GM12801 (cell line): ENCODE measurements around the gene BCAN.

ENCODE experiments used
- TF ChIP-seq, protein P1 (sequence below): IDR thresholded peaks from one replicate; pipeline ENCODE4 v1.5.1; 2011; ENCODE audit warnings: control low read depth; ENCODE audit not compliant: insufficient read length; ENCODE audit errors: extremely low read depth

Gene BCAN

DNA sequence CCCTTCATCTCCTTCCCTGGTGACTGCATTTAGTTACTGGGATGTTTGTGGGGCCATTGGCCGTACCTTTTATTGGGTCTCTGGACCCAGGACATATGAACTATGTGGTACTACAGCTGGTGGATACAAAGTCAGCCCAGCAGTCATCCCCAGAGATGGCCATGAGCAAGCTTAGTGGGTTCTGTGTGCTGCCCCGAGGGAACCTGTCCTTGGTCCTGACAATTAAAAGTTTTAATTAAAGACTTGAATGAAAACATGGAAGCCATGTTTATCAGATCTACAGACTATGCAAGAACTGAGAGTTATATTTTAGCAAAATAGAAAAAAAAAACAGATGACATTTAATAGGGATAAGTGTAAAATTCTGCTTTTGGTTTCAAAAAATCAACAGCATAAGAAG is 38.1 kb downstream of the BCAN start:
- TF ChIP-seq, protein P1, sequence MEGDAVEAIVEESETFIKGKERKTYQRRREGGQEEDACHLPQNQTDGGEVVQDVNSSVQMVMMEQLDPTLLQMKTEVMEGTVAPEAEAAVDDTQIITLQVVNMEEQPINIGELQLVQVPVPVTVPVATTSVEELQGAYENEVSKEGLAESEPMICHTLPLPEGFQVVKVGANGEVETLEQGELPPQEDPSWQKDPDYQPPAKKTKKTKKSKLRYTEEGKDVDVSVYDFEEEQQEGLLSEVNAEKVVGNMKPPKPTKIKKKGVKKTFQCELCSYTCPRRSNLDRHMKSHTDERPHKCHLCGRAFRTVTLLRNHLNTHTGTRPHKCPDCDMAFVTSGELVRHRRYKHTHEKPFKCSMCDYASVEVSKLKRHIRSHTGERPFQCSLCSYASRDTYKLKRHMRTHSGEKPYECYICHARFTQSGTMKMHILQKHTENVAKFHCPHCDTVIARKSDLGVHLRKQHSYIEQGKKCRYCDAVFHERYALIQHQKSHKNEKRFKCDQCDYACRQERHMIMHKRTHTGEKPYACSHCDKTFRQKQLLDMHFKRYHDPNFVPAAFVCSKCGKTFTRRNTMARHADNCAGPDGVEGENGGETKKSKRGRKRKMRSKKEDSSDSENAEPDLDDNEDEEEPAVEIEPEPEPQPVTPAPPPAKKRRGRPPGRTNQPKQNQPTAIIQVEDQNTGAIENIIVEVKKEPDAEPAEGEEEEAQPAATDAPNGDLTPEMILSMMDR = no peak

DNA sequence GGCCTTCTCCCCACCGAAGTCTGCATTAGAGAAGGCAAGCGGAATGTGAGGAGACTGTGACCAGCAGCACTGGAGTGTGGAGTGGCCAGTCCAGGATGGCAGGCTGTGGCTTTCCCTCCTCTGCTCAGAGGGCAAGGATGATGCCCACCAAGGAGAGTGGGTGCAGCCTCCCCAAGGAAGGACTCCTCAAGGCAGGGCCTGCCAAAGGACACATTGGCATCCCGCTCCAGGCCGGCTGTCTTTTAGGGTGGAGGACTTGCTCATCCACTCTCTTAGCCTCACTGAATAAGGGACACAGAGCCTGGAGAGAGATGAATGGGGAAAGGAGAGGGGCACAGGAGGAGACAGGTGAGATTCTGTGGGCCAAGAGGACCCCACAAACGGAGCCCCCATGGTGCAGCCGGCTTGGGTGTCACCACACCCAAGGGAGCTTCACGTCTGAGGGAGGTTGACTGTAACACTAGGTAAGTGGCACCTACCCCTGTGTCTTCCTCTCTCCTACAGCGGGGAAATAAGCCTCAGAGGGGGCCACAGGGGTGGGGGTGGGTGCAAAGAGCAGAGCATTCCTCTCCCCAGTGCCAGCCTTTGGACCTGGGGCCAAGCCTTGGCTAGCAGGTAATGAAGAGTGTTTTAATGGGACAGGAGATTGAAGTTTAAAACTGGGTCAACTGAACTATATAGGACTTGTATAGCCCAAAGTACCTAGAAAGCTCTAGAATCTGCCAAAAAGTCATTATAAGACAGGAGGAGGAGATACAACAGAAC is 39.5 kb downstream of the BCAN start:
- TF ChIP-seq, protein P1 = no peak

DNA sequence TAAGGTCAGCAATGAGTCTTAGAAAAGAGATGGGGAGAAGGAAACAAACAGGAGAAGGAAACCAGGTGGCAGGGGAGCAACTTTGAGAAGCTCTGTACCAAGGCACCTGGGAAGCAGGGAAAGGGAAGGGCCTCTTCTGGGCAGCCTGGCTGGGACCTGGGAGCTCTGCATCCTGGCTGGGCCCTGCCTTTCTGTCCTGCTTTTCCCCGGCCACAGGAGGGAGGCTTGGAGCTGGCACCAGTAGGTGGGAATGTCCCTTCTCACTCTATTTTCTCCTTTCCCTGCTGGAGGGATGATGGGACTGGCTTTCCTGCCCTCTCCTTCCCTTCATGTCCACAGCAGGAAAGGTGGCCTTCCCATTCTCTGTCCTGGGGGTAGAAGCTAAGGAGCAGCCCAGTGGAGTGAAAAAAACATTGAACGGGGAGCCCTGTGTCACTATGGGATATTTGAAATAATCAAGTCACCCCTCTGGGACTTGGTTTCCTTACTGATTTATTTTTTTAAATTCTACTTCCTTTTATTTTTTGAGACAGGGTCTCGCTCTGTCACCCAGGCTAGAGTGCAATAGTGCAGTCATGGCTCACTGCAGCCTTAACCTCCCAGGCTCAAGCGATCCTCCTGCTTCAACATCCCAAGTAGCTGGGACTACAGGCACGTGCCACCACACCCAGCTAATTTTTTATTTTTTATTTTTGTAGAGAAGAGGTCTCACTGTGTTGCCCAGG is 40.4 kb downstream of the BCAN start:
- TF ChIP-seq, protein P1 = no peak

DNA sequence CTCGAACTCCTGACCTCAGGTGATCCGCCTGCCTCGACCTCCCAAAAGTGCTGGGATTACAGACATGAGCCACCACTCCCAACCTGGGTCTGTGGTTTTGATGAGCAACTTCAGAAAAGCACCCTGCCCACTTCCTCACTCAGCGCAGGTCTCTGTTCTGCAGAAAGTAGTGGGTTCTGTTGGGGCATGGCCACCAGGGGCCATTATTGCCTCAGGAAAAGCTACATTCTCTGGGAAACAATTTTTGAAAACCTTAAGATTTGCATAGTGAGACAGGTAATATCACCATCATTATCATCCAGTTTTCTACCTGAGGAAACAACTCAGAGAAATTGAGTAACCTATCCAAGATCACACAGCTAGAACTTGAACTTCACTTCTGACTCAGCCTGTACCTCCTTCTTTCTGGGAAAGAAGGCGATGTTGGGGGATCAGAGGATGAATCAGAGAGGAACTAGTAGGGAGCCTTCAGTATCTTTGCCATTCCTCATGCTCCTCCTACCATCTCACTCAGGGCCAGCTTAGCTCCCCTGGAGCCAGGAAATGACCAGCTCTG is 42.4 kb downstream of the BCAN start:
- TF ChIP-seq, protein P1 = no peak

DNA sequence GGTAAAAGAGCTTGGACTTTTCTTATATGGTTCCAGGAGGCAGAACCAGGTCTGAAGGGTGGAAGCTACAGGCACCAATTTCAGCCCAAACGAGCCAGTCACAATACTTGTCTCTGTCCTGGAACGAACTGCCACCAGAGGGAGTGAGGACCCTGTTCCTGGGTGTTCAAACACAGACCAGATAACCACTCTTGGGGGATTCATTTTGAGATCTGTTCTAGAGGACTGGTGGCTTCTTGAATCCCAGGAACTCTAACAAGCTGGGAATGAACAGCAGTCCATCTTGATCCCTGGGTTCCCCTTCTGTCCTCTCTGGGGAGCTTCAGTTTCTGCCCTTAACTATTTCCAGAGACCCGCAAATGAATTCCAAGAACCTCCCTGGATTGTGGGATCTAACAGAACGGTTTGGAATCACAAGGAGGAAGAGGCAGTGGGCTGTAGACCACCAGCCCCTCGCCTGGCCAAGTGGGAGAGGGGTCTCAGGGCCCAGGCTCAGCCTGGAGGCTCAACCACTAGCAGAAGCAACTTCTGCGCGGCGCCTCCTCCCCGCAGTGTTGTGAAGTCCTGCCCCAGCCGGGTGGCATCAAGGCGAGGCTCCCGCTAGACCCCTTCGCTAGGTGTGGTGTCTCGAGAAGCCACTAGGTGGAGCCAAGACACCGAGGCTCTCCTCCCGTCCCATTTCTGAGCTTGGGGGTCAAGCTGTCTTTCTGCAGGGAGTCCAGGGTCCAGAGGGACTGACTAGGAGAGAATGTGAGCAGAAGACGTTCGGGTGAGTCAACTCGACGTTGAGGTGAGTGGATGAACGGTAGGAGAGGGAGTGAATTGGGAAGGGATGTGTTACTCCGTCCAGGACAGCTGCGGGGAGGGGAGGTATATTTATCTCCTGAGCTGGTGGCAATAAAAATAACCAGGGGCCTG is 47.4 kb downstream of the BCAN start:
- TF ChIP-seq, protein P1 = no peak

DNA sequence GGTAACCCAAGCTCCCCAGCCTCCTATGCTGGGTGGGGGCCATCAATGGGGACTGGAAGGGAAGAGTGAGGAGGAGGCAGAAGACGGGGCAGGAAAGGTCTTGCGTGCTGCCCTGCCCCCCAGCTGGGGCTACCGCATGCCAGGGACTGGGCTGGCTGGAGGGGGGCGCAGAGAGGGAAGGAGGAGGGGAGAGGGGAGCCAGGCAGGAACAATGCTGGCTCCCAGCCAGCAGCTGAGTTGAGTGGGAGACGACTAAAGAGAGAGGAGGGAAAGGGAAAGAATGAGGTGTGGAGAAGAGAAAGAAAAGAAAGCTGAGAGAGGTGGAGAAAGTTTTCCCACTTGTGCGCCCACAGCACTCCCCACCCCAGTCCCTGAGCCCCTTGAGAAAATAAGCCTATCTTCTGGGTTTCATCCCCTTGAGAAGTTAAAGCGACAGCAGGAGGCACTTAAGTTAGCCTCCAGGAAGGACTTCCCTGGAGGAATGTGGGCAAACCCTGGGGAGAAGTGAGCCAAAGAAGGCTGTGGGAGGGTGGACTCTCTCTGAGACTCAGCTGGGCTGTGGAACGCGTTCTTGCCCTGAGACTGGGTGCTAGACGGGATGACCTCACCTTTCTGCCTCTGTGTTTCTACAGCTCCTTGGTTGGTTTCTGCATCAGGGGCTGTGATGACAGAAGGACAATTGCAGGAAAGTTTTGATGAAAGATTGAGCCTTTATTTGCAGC is 48.2 kb downstream of the BCAN start:
- TF ChIP-seq, protein P1 = no peak
